SKM-1 treated with dmso at 0.1 percent for 144 hours (cell line): ENCODE data around the gene ADGRL3.
"Not testable (repeated sequence)": the region's sequence is repeated elsewhere in the genome, so short reads cannot be mapped to it uniquely, and the experiment has no call there.

ENCODE experiments used
- DNase-seq: peaks from one replicate; lab custom pipeline; 2025; ENCODE audit not compliant: unreplicated experiment; lab: John Stamatoyannopoulos, UW

The ADGRL3 gene

DNA sequence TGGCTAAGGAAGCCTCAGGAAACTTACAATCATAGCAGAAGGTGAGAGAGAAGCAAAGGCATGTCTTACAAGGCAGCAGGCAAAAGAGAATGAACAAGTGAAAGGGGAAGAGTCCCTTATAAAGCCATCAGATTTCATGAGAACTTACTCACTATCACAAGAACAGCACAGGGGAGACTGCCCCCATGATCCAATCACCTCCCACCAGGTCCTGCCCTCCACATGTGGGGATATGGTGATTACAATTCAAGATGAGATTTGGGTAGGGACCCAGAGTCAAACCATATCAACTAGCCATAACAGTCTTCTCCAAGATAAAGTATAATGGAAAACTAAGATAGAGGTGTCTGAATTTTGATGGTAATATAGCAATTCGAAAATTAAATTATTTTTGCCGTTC, 534.3 kb downstream of the ADGRL3 start:
- no peak for DNase-seq

DNA sequence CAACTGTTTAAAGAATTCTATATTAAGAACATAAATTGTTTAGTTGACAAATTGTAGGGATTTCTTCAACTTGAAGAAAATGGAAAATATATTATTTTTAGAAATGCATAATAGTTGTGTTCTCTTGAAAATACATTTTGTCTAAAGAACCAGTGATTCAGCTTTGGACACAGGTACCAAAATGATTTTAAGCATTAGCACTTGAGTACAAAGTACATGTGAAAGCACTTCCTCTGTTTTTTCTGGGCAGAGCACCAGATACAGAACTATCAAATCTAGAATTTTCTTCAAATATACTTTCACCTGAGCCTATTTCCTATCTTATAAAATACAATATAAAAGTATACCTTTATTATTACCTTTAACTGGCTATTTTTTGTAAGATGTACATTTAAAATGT, 539.8 kb downstream of the ADGRL3 start:
- no peak for DNase-seq

DNA sequence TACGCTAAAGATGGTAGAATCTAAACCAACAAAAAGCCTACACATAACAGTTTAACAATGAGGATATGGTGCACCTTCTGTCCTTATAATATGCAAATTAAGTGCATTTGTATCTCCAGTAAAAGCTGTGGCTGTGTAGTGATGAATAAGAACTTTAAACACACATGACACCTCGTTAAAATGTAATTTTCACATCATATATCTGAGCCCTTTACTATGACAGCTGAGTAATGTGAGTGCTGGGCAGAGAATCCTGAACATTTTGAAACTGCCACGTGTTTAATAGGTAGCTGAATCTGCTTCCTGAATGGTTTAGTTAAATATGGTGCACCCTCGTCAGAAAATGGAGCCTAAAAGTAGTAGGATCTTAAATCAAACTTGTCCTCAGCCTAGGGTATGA, 540.8 kb downstream of the ADGRL3 start:
- DNase-seq, result no peak

DNA sequence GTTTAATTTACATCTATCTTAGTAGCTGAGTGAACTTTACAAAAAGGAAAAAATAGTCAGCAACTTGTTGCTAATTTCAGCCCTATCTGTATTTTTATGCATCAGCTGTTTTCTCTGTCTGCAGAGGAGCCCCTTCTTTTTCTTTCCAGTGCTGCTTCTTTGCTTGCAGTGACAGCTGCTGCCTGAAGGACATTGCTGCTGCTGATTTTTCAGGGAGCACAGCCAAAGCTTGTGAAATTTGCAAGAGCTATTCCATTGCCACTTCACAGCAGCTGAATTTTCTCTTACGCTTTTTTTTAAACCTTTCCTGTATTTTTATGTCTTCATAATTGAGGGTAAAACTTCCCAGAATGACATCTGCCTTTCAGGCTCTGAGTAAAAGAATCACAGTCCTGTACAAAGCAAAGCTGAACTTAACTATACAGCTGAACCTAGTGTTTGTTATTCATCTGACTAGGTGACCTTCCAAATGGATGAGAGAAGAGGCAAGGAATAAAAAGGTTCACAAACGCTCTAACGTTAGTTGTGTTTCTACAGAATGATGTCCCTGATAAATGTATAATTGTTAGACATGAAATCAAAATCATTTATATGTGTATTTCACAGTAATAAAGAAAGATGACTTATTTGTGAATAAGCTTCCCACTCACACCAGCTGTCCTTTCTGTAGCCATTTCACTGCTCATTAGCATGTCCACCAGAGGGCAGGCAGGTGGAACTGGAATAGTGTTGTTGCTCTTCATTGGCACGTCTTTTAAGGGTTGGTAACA, 541.4 kb downstream of the ADGRL3 start:
- DNase-seq, result no peak

DNA sequence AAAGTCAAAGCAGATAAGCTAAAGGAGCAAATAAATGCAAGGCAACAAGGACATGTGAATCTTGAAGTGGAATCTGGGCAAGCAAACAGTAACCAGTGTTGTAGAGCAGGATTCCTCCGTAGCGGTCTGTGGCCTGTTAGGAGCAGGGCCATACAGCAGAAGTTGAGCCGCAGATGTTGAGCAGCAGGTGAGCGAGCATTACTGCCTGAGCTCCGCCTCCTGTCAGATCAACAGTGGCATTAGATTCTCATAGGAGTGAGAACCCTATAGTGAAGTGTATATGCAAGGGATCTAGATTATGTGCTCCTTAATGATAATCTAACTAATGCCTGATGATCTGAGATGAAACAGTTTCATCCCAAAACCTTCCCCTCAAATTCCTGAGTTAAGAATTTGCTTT, 550.7 kb downstream of the ADGRL3 start:
- no peak for DNase-seq

DNA sequence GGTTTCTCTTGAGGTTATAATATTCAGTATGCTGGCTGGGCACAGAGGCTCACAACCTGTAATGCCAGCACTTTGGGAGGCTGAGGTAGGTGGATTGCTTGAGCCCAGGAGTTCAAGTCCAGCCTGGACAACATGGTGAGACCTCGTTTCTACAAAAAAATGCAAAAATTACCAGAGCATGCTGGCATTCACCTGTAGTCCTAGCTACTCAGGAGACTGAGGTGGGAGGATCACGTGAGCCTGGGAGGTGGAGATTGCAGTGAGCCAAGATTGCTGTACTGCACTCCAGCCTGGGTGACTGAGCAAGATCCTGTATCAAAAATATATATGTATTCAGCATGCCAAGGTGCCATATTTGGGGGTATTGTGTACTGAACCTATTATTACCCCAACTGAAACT, 552.5 kb downstream of the ADGRL3 start:
- DNase-seq, result no peak

DNA sequence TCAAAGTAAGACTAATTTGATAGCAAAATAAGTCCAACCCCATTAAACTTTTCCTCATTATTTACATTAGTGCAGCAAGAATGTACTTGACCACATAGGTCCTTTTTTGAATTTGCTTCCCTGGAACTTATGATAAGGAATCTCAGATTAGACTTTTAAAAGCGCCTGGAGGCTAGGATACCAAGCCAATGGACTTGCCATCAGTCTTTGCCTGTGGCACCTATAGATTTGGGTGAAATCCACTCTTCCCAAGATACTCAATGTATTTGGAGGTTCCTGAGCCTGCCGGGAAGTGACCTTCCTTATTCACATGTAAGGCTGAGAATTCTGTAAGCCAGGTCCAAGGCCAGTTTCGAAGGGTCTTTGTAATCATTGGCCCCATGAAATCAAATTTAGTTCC, 553.6 kb downstream of the ADGRL3 start:
- DNase-seq, result no peak

DNA sequence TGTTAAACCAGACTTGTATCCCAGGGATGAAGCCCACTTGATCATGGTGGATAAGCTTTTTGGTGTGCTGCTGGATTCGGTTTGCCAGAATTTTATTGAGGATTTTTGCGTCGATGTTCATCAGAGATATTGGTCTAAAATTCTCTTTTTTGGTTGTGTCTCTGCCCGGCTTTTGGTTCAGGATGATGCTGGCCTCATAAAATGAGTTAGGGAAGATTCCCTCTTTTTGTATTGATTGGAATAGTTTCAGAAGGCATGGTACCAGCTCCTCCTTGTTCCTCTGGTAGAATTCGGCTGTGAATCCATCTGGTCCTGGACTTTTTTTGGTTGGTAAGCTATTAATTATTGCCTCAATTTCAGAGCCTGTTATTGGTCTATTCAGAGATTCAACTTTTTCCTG, 556.8 kb downstream of the ADGRL3 start:
- not testable (repeated sequence) for DNase-seq

DNA sequence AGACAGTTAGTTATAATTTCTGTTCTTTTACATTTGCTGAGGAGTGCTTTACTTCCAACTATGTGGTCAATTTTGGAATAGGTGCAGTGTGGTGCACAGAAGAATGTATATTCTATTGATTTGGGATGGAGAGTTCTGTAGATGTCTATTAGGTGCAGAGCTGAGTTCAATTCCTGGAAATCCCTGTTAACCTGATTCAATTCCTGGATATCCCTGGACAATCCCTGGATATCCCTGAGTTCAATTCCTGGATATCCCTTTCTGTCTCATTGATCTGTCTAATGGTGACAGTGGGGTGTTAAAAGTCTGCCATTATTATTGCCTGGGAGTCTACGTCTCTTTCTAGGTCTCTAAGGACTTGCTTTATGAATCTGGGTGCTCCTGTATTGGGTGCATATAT, 557.9 kb downstream of the ADGRL3 start:
- not testable (repeated sequence) for DNase-seq

DNA sequence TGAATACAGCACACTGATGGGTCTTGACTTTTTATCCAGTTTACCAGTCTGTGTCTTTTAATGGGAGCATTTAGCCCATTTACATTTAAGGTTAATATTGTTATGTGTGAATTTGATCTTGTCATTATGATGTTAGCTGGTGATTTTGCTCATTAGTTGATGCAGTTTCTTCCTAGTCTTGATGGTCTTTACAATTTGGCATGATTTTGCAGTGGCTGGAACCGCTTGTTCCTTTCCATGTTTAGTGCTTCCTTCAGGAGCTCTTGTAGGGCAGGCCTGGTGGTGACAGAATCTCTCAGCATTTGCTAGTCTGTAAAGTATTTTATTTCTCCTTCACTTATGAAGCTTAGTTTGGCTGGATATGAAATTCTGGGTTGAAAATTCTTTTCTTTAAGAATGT, 558.5 kb downstream of the ADGRL3 start:
- not testable (repeated sequence) for DNase-seq

DNA sequence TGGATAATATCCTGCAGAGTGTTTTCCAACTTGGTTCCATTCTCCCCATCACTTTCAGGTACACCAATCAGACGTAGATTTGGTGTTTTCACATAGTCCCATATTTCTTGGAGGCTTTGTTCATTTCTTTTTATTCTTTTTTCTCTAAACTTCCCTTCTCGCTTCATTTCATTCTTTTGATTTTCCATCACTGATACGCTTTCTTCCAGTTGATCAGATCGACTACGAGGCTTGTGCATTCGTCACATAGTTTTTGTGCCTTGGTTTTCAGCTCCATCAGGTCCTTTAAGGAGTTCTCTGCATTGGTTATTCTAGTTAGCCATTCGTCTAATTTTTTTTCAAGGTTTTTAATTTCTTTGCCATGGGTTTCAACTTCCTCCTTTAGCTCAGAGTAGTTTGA, 559.1 kb downstream of the ADGRL3 start:
- not testable (repeated sequence) for DNase-seq

DNA sequence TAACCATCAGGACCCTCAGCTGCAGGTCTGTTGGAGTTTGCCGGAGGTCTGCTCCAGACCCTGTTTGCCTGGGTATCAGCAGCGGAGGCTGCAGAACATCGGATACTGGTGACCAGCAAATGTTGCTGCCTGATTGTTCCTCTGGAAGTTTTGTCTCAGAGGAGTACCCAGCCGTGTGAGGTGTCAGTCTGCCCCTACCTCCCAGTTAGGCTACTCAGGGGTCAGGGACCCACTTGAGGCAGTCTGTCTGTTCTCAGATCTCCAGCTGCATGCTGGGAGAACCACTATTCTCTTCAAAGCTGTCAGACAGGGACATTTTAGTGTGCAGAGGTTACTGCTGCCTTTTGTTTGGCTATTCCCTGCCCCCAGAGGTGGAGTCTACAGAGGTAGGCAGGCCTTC, 559.8 kb downstream of the ADGRL3 start:
- not testable (repeated sequence) for DNase-seq

DNA sequence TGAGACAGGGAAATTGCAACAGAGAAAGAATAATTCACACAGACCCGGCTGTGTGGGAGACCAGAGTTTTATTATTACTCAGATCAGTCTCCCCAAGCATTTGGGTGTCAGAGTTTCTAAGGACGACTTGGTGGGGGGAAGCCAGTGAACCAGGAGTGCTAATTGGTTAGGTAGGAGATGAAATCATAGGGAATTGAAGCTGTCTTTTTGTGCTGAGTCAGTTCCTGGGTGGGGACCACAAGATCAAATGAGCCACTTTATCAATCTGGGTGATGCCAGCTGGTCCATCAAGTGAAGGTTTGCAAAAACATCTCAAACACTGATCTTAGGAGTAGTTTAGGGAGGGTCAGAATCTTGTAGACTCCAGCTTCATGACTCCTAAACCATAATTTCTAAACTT, 560.7 kb downstream of the ADGRL3 start:
- DNase-seq, result no peak

DNA sequence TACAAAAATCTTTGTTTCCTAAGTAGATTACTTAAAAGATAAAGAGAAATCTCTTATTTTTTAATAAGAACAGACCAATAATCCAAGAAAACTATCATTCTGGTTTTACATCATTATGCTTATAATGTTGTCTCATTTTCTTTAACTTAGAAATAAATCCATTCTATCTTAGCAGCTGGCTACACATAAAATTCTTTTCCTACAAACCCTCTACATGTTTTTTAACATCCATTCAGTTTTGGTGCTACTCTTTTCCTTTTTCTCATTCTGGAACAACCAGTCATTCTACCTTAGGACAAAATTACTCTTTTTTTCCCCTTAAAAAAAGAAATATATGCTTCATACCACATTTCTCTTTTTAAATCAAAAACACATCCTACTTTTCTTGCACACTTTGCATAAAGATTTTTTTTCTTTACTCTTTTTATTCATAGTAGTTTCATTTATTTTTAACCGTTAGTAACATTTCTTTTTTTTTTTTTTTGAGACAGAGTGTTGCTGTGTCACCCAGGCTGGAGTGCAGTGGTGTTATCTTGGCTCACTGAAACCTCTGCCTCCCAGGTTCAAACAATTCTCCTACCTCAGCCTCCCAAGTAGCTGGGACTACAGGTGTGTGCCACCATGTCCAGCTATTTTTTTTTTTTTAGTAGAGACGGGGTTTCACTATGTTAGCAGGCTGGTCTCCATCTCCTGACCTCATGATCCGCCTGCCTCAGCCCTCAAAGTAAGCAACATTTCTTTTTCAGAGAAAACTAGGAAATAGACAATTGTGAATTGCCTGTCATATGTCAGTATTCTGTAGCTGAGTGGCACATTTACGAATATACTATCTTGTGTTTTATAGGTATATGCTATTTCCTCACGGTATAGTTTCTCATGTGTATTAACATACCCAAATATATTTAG, 562.8 kb downstream of the ADGRL3 start:
- no peak for DNase-seq

DNA sequence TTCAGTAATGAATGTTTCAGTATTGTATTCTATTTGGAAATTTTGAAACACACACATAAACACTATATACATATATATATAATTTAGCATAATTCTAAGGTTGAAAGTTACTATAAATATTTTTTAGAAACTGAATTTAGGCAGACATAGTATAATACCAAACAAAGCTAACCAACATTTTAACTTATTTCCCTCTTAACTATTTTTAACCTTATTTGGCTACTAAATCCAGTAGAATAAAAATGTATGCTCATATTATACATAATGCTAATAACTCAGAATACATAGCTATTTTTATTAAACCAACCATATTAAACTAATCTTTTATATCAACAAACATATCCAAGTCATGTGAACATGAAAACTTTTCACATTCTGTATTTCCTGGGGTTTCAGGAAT, 563.6 kb downstream of the ADGRL3 start:
- no peak for DNase-seq

DNA sequence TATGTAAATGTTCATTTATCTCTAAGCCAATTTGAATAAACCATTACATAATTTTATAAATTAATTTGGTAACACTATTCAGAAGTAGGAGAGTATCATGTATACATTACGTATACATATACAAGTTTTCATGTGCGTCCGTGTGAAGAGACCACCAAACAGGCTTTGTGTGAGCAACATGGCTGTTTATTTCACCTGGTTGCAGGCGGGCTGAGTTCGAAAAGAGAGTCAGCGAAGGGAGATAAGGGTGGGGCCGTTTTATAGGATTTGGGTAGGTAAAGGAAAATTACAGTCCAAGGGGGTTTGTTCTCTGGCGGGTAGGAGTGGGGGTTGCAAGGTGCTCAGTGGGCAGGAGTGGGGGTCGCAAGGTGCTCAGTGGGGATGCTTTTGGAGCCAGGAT, 564.0 kb downstream of the ADGRL3 start:
- DNase-seq, result not testable (repeated sequence)

DNA sequence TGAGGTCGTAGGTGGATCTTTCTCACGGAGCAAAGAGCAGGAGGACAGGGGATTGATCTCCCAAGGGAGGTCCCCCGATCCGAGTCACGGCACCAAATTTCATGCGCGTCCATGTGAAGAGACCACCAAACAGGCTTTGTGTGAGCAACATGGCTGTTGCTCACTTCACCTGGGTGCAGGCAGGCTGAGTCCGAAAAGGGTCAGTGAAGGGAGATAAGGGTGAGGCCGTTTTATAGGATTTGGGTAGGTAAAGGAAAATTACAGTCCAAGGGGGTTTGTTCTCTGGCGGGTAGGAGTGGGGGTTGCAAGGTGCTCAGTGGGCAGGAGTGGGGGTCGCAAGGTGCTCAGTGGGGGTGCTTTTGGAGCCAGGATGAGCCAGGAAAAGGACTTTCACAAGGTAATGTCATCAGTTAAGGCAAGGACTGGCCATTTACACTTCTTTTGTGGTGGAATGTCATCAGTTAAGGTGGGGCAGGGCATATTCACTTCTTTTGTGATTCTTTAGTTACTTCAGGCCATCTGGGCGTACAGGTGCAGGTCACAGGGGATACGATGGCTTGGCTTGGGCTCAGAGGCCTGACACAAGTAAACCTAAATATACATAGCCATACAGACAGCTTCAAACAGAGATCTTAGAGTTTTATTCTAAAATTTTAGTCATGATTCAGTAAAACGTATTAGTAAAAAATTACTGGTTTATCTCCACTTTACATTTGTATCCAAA, 569.5 kb downstream of the ADGRL3 start:
- DNase-seq, result not testable (repeated sequence)

DNA sequence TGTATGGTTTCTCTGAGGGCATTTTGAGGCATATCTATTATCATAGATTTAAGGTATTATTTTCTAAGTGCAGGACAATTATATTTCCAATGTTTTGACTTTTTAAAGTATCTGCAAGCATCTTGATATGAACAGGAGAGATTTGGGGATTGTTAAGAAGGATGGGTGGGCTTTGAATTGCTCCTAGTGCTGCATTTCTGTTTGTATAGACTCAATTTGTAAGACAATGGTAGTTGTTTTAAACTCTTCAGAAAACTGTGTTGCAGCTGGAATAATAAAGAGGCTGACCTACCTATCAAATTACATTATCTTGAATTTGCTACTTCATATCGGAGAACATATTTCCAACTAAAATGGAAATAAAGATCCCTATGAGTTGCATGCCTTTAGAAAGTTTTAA, 570.3 kb downstream of the ADGRL3 start:
- DNase-seq, result no peak

DNA sequence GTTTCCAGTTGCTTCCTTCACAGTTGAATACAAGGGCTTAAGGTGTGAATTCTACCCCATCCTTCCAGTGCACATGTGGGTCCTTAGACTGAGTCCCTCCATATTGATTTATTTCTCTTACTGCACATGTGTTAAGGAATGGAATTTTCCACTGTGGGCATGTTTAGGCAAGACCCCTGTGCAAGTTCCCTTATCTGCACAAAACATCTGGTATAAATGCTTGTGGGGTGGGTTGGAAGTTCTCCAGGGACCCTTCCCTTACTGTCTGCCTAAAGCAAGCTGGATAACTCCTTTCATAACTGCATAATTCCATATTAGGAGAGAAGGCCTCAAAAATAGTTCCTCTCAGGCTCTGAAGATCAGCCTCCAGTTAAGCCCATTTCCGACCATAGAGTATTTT, 570.9 kb downstream of the ADGRL3 start:
- no peak for DNase-seq

DNA sequence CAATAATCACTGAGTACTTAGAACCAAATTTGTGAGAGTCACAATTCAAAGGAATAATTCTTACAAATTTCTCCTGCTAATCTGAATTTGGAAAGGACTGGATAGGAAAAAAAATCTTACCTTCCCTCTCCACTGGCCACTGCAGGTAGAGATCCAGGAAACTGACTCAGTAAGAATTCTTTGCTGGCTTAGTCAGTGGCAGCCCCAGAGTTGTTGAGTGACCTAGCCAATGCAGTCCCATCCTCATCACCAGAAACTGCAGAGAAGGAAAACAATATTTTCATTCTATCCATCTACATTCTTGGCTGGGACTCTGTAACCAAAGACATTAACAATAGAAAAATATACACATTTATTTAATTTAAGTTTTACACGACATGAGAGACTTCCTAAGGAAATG, 572.0 kb downstream of the ADGRL3 start:
- no peak for DNase-seq

DNA sequence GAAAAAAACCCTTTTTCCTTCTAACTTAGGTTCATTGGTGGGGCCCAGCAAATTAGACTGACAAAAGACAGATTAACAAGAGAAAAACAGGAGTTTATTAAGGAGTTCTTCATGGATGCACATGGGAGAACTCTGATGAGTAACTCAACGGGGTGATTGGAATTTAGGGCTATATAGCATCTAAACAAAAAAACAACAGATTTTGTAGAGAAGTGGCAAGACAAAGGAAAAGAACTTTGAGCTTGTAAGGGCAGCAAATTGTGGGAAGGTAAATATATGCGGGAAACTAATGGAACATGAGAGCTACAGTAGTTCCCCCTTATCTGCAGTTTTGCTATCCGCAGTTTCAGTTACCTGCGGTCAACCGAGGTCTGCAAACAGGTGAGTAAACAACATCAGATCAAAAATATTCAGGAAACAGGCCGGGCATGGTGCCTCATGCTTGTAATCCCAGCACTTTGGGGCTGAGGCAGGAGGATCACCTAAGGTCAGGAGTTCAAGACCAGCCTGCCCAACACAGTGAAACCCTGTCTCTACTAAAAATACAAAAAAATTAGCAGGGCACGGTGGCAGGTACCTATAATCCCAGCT, 573.6 kb downstream of the ADGRL3 start:
- no peak for DNase-seq
